PC-9 (cell line): ENCODE results near the gene NDUFS2. TPM values are rescaled to one million over a fixed set of nuclear protein-coding genes. Genes with fewer than 3 reads are reported as not detected.

Source experiments
- BruUV-seq: library from RNA; stranded (reverse); fragments of 400-500 nt; replicated peaks from 2 replicates; lab custom pipeline; 2021; lab: Mats Ljungman, UMichigan
- CTCF ChIA-PET: fragments of 300-600 bp; sonication (Branson Sonifier 250); formaldehyde crosslinking; loops from one replicate; lab custom pipeline; 2022; ENCODE audit warnings: antibody characterized with exemption; lab: Charles Lee
- POLR2A ChIA-PET: fragments of 300-600 bp; sonication (Branson Sonifier 250); formaldehyde crosslinking; loops from one replicate; lab custom pipeline; 2022; ENCODE audit warnings: antibody characterized with exemption; ENCODE audit not compliant: unreplicated experiment; lab: Charles Lee
- DNase-seq, 2 experiments: peaks; one replicate each; pipeline versions ENCODE4 v3.0.0 to v3.0.0-alpha.2; 2015 to 2022; ENCODE audit warnings: mixed read lengths in 1 of 2
- H2AFZ ChIP-seq: fragments of 200-600 bp; sonication (generic); 2 replicates; pipeline ENCODE4 v1.8.1; 2017; ENCODE audit warnings: antibody characterized with exemption
- H3F3A ChIP-seq: fragments of 200-600 bp; sonication (generic); 2 replicates; pipeline ENCODE4 v1.8.1; 2017; ENCODE audit warnings: antibody characterized with exemption, mild to moderate bottlenecking, low read depth; ENCODE audit not compliant: insufficient read depth
- H3K27ac ChIP-seq: fragments of 200-600 bp; sonication (generic); 2 replicates; pipeline ENCODE4 v1.6.1; 2016; ENCODE audit warnings: mixed run types
- H3K27me3 ChIP-seq: fragments of 200-600 bp; sonication (generic); 2 replicates; pipeline ENCODE4 v1.6.1; 2016; ENCODE audit warnings: low read depth, mixed run types; ENCODE audit not compliant: insufficient read depth
- H3K36me3 ChIP-seq: fragments of 200-600 bp; sonication (generic); 2 replicates; pipeline ENCODE4 v1.6.1; 2016; ENCODE audit warnings: low read depth, mixed run types
- H3K4me1 ChIP-seq: fragments of 200-600 bp; sonication (generic); replicated peaks from 2 replicates; pipeline ENCODE4 v1.6.1; 2016; ENCODE audit warnings: mixed run types; ENCODE audit not compliant: insufficient read depth
- H3K4me2 ChIP-seq: fragments of 200-600 bp; sonication (generic); 2 replicates; pipeline ENCODE4 v1.6.1; 2017; ENCODE audit warnings: mixed run types
- H3K4me3 ChIP-seq: fragments of 200-600 bp; sonication (generic); 2 replicates; pipeline ENCODE4 v1.6.1; 2016; ENCODE audit warnings: mixed run types
- H3K79me2 ChIP-seq: fragments of 200-600 bp; sonication (generic); 2 replicates; pipeline ENCODE4 v1.6.1; 2017; ENCODE audit warnings: low read depth, mixed run types
- H3K9me2 ChIP-seq: fragments of 200-600 bp; sonication (generic); 2 replicates; pipeline ENCODE4 v1.8.1; 2017; ENCODE audit warnings: mild to moderate bottlenecking; ENCODE audit not compliant: insufficient read depth
- H3K9me3 ChIP-seq: fragments of 200-600 bp; sonication (generic); 2 replicates; pipeline ENCODE4 v1.8.1; 2016; ENCODE audit warnings: low read depth; ENCODE audit not compliant: insufficient read depth
- H4K20me1 ChIP-seq: fragments of 200-600 bp; sonication (generic); 2 replicates; pipeline ENCODE4 v1.8.1; 2017; ENCODE audit not compliant: insufficient read depth
- EZH2 ChIP-seq: fragments of 200-600 bp; sonication (generic); IDR thresholded peaks from 2 replicates; pipeline ENCODE4 v1.8.0; 2017; ENCODE audit warnings: antibody characterized with exemption, low read depth
- intact Hi-C: fragments of 100-400 bp; cut with micrococcal nuclease; formaldehyde crosslinking; loops from one replicate; pipeline ENCODE4 v1.10.0; 2022; ENCODE audit not compliant: unreplicated experiment
- total RNA-seq: library from RNA; stranded (reverse); gene quantifications from 2 replicates; pipeline ENCODE4 v1.2.3, GENCODE V29; 2021
- TF ChIP-seq, protein P1 (sequence below): fragments of 200-600 bp; sonication (generic); conservative IDR thresholded peaks from 2 replicates; pipeline ENCODE4 v1.6.1; 2017; ENCODE audit warnings: mixed run types, antibody characterized with exemption, mild to moderate bottlenecking, moderate library complexity

NDUFS2 gene
- total RNA-seq, 1 experiment from 2014 or later: 99.5 TPM

DNA sequence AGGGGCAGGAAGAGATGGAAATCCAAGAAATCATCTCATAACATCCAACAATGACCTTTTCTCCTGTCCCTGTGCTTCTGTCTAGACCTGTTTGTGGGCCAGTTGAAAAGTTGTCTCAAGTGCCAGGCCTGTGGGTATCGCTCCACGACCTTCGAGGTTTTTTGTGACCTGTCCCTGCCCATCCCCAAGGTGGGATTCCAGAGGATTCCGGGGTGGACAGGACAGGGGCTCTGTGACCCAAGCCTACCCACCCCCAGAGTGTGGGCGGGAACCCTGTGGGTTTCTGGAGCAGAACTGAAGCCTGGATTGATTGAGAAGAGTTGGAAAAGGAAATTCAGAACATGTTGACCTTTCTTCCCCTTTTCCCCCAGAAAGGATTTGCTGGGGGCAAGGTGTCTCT lies 38.4 kb upstream of the NDUFS2 start:
- Histone ChIP-seq H3K9me2 (no peaks in the 10 kb centered on the region), H2AFZ (no peak overlapping the region), H3K27me3 (no peaks in the 10 kb centered on the region), H3K79me2 (peaks cover 19% of the 10 kb centered on the region), H3K36me3 (peaks cover 7% of the 10 kb centered on the region), H3K4me2 (no peak overlapping the region), H3K27ac (no peak overlapping the region), H4K20me1 (no peaks in the 10 kb centered on the region), H3K4me1 (peaks cover 23% of the 10 kb centered on the region), H3K9me3 (no peaks in the 10 kb centered on the region), H3F3A (peaks cover 26% of the 10 kb centered on the region; the same call in 1 of the 2 replicates), H3K4me3 (no peak overlapping the region)
- intact Hi-C loops: no loop called here
- no TSS peak for BruUV-seq
- TF ChIP-seq, protein P1, sequence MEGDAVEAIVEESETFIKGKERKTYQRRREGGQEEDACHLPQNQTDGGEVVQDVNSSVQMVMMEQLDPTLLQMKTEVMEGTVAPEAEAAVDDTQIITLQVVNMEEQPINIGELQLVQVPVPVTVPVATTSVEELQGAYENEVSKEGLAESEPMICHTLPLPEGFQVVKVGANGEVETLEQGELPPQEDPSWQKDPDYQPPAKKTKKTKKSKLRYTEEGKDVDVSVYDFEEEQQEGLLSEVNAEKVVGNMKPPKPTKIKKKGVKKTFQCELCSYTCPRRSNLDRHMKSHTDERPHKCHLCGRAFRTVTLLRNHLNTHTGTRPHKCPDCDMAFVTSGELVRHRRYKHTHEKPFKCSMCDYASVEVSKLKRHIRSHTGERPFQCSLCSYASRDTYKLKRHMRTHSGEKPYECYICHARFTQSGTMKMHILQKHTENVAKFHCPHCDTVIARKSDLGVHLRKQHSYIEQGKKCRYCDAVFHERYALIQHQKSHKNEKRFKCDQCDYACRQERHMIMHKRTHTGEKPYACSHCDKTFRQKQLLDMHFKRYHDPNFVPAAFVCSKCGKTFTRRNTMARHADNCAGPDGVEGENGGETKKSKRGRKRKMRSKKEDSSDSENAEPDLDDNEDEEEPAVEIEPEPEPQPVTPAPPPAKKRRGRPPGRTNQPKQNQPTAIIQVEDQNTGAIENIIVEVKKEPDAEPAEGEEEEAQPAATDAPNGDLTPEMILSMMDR: no peak
- ChIA-PET CTCF (no interaction called here), POLR2A (no interaction called here)
- DNase-seq: no peak

DNA sequence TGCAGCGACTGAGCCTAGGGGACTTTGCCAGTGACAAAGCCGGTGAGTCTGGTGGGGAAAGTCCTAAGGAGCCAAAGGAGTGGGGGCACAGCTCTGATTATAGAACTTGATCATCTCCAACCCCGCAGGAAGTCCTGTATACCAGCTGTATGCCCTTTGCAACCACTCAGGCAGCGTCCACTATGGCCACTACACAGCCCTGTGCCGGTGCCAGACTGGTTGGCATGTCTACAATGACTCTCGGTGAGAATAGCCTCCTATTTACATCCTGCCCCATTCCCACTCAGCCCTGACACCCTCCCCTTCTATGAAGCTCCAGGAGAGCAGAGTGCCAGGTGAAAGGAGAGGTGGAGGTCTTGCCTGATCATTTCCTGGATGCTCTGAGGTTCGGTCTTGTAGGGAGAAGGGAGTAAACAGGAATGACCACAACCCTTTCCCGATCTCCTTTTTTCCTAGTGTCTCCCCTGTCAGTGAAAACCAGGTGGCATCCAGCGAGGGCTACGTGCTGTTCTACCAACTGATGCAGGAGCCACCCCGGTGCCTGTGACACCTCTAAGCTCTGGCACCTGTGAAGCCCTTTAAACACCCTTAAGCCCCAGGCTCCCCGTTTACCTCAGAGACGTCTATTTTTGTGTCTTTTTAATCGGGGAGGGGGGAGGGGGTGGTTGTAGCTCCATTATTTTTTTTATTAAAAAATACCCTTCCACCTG lies 37.1 kb upstream of the NDUFS2 start:
- H2AFZ ChIP-seq: no peak overlapping the region; the same call in 1 of the 2 replicates
- DNase-seq: no peak
- peak overlapping the region; percentile 72 for H3K4me3 ChIP-seq
- TF ChIP-seq, protein P1: no peak
- no peak for TF ChIP-seq EZH2
- ChIA-PET POLR2A (interaction anchor here (1.2 kb wide), 1 partner anchor 11 kb away, joined by 15 read pairs; the partner anchor contains the start of gene UFC1), CTCF (interaction anchor here (1.4 kb wide), 1 partner anchor 144 kb away, joined by 5 read pairs; the partner anchor contains the start of gene F11R)
- H3K27me3 ChIP-seq: no peaks in the 10 kb centered on the region
- H3K9me2 ChIP-seq: no peaks in the 10 kb centered on the region
- peaks cover 7% of the 10 kb centered on the region for H3K36me3 ChIP-seq
- no TSS peak for BruUV-seq
- no peaks in the 10 kb centered on the region for H3K9me3 ChIP-seq
- H3K79me2 ChIP-seq: peaks cover 13% of the 10 kb centered on the region; the same call in 1 of the 2 replicates
- H3K4me2 ChIP-seq: peak overlapping the region; percentile 98
- peak overlapping the region; percentile 45 for H3K27ac ChIP-seq
- H4K20me1 ChIP-seq: no peaks in the 10 kb centered on the region
- peaks cover 19% of the 10 kb centered on the region for H3K4me1 ChIP-seq
- peaks cover 26% of the 10 kb centered on the region; the same call in 1 of the 2 replicates for H3F3A ChIP-seq
- intact Hi-C loops: no loop called here

DNA sequence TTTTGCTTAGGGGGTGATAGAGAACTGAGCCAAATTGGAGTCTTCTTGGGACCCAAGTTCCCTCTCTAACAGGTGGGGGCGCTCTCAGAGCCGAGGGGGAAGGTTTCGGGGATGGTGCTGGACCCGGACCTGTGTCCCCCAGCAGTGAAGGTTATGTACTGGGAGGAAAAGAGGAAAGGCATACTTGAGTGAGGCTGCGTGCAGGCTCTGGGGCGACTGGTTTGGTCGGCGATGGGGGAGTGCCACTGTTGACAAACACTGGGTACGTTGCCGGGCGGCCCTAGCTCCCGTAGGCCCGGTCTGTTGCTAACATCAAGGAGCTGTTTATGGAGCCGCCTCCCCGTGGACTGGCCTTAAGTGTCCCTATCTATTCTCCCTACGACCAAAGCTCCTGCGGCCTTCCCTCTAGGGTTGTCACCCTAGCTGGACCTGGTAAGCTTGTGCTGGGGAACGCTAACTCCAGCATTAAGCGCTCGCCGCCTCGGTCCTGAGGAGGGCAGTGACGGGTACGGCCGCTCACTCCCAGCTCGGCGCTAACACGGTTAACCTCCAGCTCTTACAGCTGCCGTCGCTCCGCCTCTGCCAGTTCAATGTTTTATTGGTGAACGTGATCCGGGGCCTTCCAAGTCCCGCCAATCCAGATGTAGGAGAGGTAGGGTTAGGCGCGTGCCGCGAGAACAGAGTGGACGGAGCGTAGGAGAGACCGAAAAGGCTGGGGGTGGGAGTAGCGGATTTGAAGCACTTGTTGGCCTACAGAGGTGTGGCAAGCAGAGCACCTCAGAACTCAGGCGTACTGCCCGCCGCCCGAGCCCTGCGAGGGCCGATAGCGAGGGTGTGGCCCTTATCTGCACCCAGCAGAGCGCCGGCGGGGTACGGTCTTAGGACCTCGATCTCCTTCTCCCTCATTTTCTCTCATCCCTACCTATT lies 36.2 kb upstream of the NDUFS2 start, which contains the start of gene PPOX:
TSS of gene PPOX (plus strand) at position 685 of the 927 bp plus-strand sequence. CDS start 422 bp downstream, outside the sequence.
- Histone ChIP-seq H3K4me3 (peak within 1 kb of the TSS; percentile 72), H4K20me1 (no peaks in the 10 kb centered on the region), H3K4me2 (peak within 1 kb of the TSS; percentile 98), H3K27me3 (no peaks in the 10 kb centered on the region), H3F3A (peaks cover 26% of the 10 kb centered on the region; the same call in 1 of the 2 replicates), H3K27ac (peak within 1 kb of the TSS; percentile 45), H3K9me2 (no peaks in the 10 kb centered on the region), H3K4me1 (peaks cover 15% of the 10 kb centered on the region), H2AFZ (peak within 1 kb of the TSS; percentile 90), H3K36me3 (peaks cover 3% of the 10 kb centered on the region), H3K79me2 (peaks cover 4% of the 10 kb centered on the region; the same call in 1 of the 2 replicates), H3K9me3 (no peaks in the 10 kb centered on the region)
- intact Hi-C loops: loop anchor here (2.0 kb wide), 1 partner anchor 47 kb away; the partner anchor contains the start of genes NIT1 and PFDN2
- DNase-seq: peak; percentile 95 to 96
- no peak for TF ChIP-seq EZH2
- TF ChIP-seq, protein P1: no peak; the same call in 1 of the 2 replicates
- TSS peak; percentile 64 for BruUV-seq
- POLR2A ChIA-PET: interaction anchor here (0.6 to 1.2 kb wide), 5 partner anchors 11 to 251 kb away, joined by 4 to 15 read pairs (median 6); partner anchors contain the start of gene UFC1
- CTCF ChIA-PET: interaction anchor here (1.4 kb wide), 1 partner anchor 145 kb away, joined by 5 read pairs; the partner anchor contains the start of gene F11R
